Spleen (tissue), 7 donors: ENCODE measurements around the gene TTLL1.

ENCODE experiments used
- POLR2A ChIP-seq, 3 donors: fragments of 450-650 bp; IDR thresholded peaks; one replicate each; pipeline ENCODE4 v1.5.1; 2017; ENCODE audit warnings: antibody characterized with exemption in 3 of 3, mild to moderate bottlenecking in 1 of 3
- TF ChIP-seq, protein P1 (sequence below), 11 experiments: fragments of 200-600 bp in 7 of 11; fragments of 450-650 bp in 4 of 11; sonication (generic) in 4 of 11; IDR thresholded peaks in 8 of 11; conservative IDR thresholded peaks in 3 of 11; 1 replicate in 7 of 11; 2 replicates in 4 of 11; pipeline versions ENCODE4 v1.4.0 to v1.8.0; 2016 to 2021; ENCODE audit warnings: antibody characterized with exemption in 11 of 11, inconsistent platforms in 4 of 11, mild to moderate bottlenecking in 1 of 11
- donor health status: DM: no; HTN: no; CAD: no; lungs with moderate emphysema.
- donor health status: DM: no; HTN: no; CAD: no.
- donor health status: DM: no; HTN: no; CAD: no.

DNA sequence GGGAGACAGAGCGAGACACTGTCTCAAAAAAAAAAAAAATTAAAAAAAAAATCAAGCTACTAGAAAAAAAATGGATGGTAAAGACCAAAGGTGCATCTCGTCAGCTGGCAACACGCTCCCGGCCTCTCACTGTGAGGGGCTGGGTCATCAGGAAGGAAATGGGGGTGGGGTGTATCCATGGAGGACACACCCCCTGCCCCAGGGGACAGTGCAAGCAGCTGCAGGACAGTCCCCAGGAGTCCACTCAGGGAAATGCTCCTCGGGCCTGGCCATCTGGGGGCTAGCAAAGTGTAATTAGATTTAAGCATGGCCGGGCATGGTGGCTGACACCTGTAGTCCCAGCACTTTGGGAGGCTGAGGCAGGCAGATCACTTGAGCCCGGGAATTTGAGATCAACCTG is 23.1 kb downstream of the TTLL1 start:
- TF ChIP-seq POLR2A (IDR thresholded peaks at IDR 0.05): no peak
- TF ChIP-seq, protein P1, sequence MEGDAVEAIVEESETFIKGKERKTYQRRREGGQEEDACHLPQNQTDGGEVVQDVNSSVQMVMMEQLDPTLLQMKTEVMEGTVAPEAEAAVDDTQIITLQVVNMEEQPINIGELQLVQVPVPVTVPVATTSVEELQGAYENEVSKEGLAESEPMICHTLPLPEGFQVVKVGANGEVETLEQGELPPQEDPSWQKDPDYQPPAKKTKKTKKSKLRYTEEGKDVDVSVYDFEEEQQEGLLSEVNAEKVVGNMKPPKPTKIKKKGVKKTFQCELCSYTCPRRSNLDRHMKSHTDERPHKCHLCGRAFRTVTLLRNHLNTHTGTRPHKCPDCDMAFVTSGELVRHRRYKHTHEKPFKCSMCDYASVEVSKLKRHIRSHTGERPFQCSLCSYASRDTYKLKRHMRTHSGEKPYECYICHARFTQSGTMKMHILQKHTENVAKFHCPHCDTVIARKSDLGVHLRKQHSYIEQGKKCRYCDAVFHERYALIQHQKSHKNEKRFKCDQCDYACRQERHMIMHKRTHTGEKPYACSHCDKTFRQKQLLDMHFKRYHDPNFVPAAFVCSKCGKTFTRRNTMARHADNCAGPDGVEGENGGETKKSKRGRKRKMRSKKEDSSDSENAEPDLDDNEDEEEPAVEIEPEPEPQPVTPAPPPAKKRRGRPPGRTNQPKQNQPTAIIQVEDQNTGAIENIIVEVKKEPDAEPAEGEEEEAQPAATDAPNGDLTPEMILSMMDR (IDR thresholded peaks at IDR 0.05 in 8 of 11, conservative IDR thresholded peaks at IDR 0.05 in 3 of 11): no peak
